A549 (cell line): ENCODE measurements around the gene OTC. TPM values are rescaled to one million over a fixed set of nuclear protein-coding genes. Genes with fewer than 3 reads are reported as not detected.

Experiments used
- ATAC-seq, 2 experiments: fragments of 200-7000 bp in 1 of 2; fragments of >200 bp in 1 of 2; cut with Nextera tagmentation in 1 of 2; cut with Tn5 transposase in 1 of 2; 3 replicates each; pipeline versions ENCODE4 v1.8.0 to v1.9.1; 2018 to 2020; ENCODE audit warnings: mild to moderate bottlenecking in 1 of 2, moderate library complexity in 1 of 2
- CTCF ChIA-PET: fragments of 300-600 bp; sonication (Branson Sonifier 250); formaldehyde crosslinking; extraction: SDS; loops from one replicate; lab custom pipeline; 2021; ENCODE audit warnings: antibody characterized with exemption, inconsistent platforms; lab: Yijun Ruan, JAX
- POLR2A ChIA-PET: fragments of 350-600 bp; formaldehyde crosslinking; extraction: SDS; loops from one replicate; lab custom pipeline; 2021; ENCODE audit warnings: antibody characterized with exemption, inconsistent platforms; lab: Yijun Ruan, JAX
- DNase-seq, 2 experiments: peaks; one replicate each; pipeline versions ENCODE4 v3.0.0 to v3.0.0-alpha.2; 2011 to 2016; ENCODE audit warnings: low read depth in 1 of 2, low spot score in 1 of 2
- FAIRE-seq: peaks from 2 replicates; lab custom pipeline; 2011; peaks lifted over from hg19 to GRCh38; lab: Jason Lieb, UNC
- H3K27ac ChIP-seq, 2 experiments: fragments of >200 bp; sonication (Bioruptor Twin); formaldehyde crosslinking; 3 replicates each; pipeline ENCODE4 v1.5.1; 2016 to 2017
- H3K4me1 ChIP-seq: fragments of >200 bp; sonication (Bioruptor Twin); formaldehyde crosslinking; 3 replicates; pipeline ENCODE4 v1.6.1; 2016
- H3K4me2 ChIP-seq: fragments of >200 bp; sonication (Bioruptor Twin); formaldehyde crosslinking; 3 replicates; pipeline ENCODE4 v1.6.1; 2016
- H3K4me3 ChIP-seq: fragments of >200 bp; sonication (Bioruptor Twin); formaldehyde crosslinking; 3 replicates; pipeline ENCODE4 v1.5.1; 2016
- H3K9me3 ChIP-seq: fragments of >200 bp; sonication (Bioruptor Twin); formaldehyde crosslinking; 3 replicates; pipeline ENCODE4 v1.6.1; 2016
- CHD2 ChIP-seq: fragments of 150-350 bp; IDR thresholded peaks from 2 replicates; pipeline ENCODE4 v1.6.1; 2014; ENCODE audit warnings: low read length; ENCODE audit not compliant: partially characterized antibody
- EHF ChIP-seq: fragments of 250-450 bp; sonication (Bioruptor Pico); IDR thresholded peaks from 2 replicates; pipeline ENCODE4 v1.5.0; 2020; ENCODE audit warnings: mild to moderate bottlenecking
- EP300 ChIP-seq, 2 experiments: fragments of >200 bp; sonication (Bioruptor Twin); formaldehyde crosslinking; IDR thresholded peaks; 2 replicates in 1 of 2; 3 replicates in 1 of 2; pipeline ENCODE4 v1.6.1; 2016 to 2017
- FOSB ChIP-seq: fragments of 250-450 bp; sonication (Bioruptor Pico); IDR thresholded peaks from 2 replicates; pipeline ENCODE4 v1.5.0; 2020; ENCODE audit warnings: mild to moderate bottlenecking, moderate library complexity
- FOSL2 ChIP-seq, 2 experiments: fragments of 450-650 bp in 1 of 2; fragments of >200 bp in 1 of 2; sonication (Bioruptor Twin) in 1 of 2; formaldehyde crosslinking; IDR thresholded peaks; 2 replicates each; pipeline versions ENCODE4 v1.5.0 to v1.6.1; 2016 to 2020; ENCODE audit warnings: mild to moderate bottlenecking in 1 of 2, moderate library complexity in 1 of 2
- GATA3 ChIP-seq: IDR thresholded peaks from 2 replicates; pipeline ENCODE4 v1.6.1; 2012; ENCODE audit warnings: borderline replicate concordance
- HDAC2 ChIP-seq: fragments of 200-600 bp; sonication (generic); IDR thresholded peaks from 2 replicates; pipeline ENCODE4 v1.6.1; 2016
- HMGXB4 ChIP-seq: fragments of 250-450 bp; sonication (Bioruptor Pico); IDR thresholded peaks from 2 replicates; pipeline ENCODE4 v1.5.0; 2021; ENCODE audit warnings: mild to moderate bottlenecking, moderate library complexity, borderline replicate concordance
- HOXB5 ChIP-seq: fragments of 250-450 bp; sonication (Bioruptor Pico); IDR thresholded peaks from 2 replicates; pipeline ENCODE4 v1.5.0; 2020; ENCODE audit warnings: mild to moderate bottlenecking, moderate library complexity
- JUNB ChIP-seq: fragments of >200 bp; sonication (Bioruptor Twin); formaldehyde crosslinking; IDR thresholded peaks from 2 replicates; pipeline ENCODE4 v1.6.1; 2016
- KDM1A ChIP-seq: fragments of 200-600 bp; sonication (generic); IDR thresholded peaks from 2 replicates; pipeline ENCODE4 v1.6.1; 2016; ENCODE audit warnings: low read depth, mild to moderate bottlenecking
- MAFK ChIP-seq: fragments of 450-650 bp; IDR thresholded peaks from 2 replicates; pipeline ENCODE4 v1.6.1; 2014; ENCODE audit not compliant: partially characterized antibody
- MAZ ChIP-seq: fragments of 150-350 bp; IDR thresholded peaks from 2 replicates; pipeline ENCODE4 v1.6.1; 2014; ENCODE audit warnings: antibody characterized with exemption, low read depth, low read length, borderline replicate concordance
- MYC ChIP-seq: IDR thresholded peaks from 2 replicates; pipeline ENCODE4 v1.6.1; 2012; ENCODE audit warnings: mild to moderate bottlenecking, inconsistent platforms, low read length, improper control_type of control experiment, borderline replicate concordance
- NPAS2 ChIP-seq: fragments of 250-450 bp; sonication (Bioruptor Pico); IDR thresholded peaks from 2 replicates; pipeline ENCODE4 v1.8.0; 2022; ENCODE audit warnings: mild to moderate bottlenecking, moderate library complexity, borderline replicate concordance
- POLR2A ChIP-seq: IDR thresholded peaks from 2 replicates; pipeline ENCODE4 v1.6.1; 2012; ENCODE audit warnings: mild to moderate bottlenecking, low read length
- RARB ChIP-seq: fragments of 250-450 bp; sonication (Bioruptor Pico); IDR thresholded peaks from 2 replicates; pipeline ENCODE4 v1.8.0; 2021; ENCODE audit warnings: mild to moderate bottlenecking, moderate library complexity
- TFCP2L1 ChIP-seq: fragments of 250-450 bp; sonication (Bioruptor Pico); IDR thresholded peaks from 2 replicates; pipeline ENCODE4 v1.5.0; 2021; ENCODE audit warnings: mild to moderate bottlenecking
- TP53 ChIP-seq: fragments of 250-450 bp; sonication (Bioruptor Pico); IDR thresholded peaks from 2 replicates; pipeline ENCODE4 v1.5.0; 2021; ENCODE audit warnings: mild to moderate bottlenecking, moderate library complexity
- ZFP36 ChIP-seq: fragments of 450-650 bp; IDR thresholded peaks from 2 replicates; pipeline ENCODE4 v1.6.1; 2014; ENCODE audit warnings: borderline replicate concordance; ENCODE audit not compliant: partially characterized antibody
- ZNF302 ChIP-seq: fragments of 250-450 bp; sonication (Bioruptor Pico); IDR thresholded peaks from 2 replicates; pipeline ENCODE4 v1.9.0; 2021; ENCODE audit warnings: inconsistent platforms, mild to moderate bottlenecking, moderate library complexity
- WGBS: methylation state at CpG from one replicate; pipeline ENCODE4 v1.1.6; 2017; ENCODE audit errors: missing lambda C conversion rate; 5-methylcytosine and 5-hydroxymethylcytosine counted together
- polyA plus RNA-seq, 4 experiments: library from polyadenylated mRNA; depleted of rRNA in 3 of 4; stranded (reverse); fragments of >200 nt; fragmentation: RNase III in 1 of 4; extraction: RNeasy Plus Mini Kit Qiagen cat#74134 plus additional on column Dnase treatment in 1 of 4; gene quantifications; 2 replicates in 3 of 4; 3 replicates in 1 of 4; pipeline ENCODE4 v1.2.3, GENCODE V29; 2011 to 2017

OTC gene
- polyA plus RNA-seq, 2 of the 4 experiments (the other 2 are of a cell fraction), result not detected

GRCh38 chrX:38311743-38312142 lies 40.7 kb upstream of the OTC start:
- FAIRE-seq (no peak), ATAC-seq (no peak; a peak in 1 of 6 replicates)
- CTCF ChIA-PET, result interaction anchor here (1.3 kb wide), 1 partner anchor 15 kb away, joined by 3 read pairs; the partner anchor contains the start of gene RPGR
- Histone ChIP-seq H3K4me3 (no peak overlapping the region), H3K4me1 (peaks cover 15% of the 10 kb centered on the region), H3K4me2 (no peak overlapping the region)
- WGBS, result 82% methylated on average over 2 of the region's 2 CpGs
- TF ChIP-seq MAFK (no peak), NPAS2 (no peak), KDM1A (no peak), HMGXB4 (no peak), TFCP2L1 (CRISPR knock-in tag) (no peak), POLR2A (no peak), CHD2 (no peak), MYC (no peak), ZFP36 (no peak), GATA3 (no peak), FOSB (CRISPR knock-in tag) (no peak)
- TF ChIP-seq, all 56 proteins: peak for 0
- no peak for DNase-seq
- POLR2A ChIA-PET, result interaction anchor here (0.9 kb wide), 1 partner anchor 15 kb away, joined by 4 read pairs; no protein-coding TSS in a partner anchor
- H3K27ac ChIP-seq, result no peak overlapping the region
- no peaks in the 10 kb centered on the region for H3K9me3 ChIP-seq

- 0 out of 6 replicates have a peak overlapping the region, but pooled peaks of 1 of the 2 experiments have one; percentile 26 for H3K27ac ChIP-seq
- peak; percentile 75 to 80 for ATAC-seq
- ChIA-PET POLR2A (interaction anchor here (0.9 kb wide), 1 partner anchor 14 kb away, joined by 4 read pairs; no protein-coding TSS in a partner anchor), CTCF (interaction anchor here (1.3 kb wide), 1 partner anchor 15 kb away, joined by 3 read pairs; the partner anchor contains the start of gene RPGR)
- no peaks in the 10 kb centered on the region for H3K9me3 ChIP-seq
- peak overlapping the region; percentile 29; the same call in 2 of the 3 replicates for H3K4me2 ChIP-seq
- FAIRE-seq, result no peak
- TF ChIP-seq JUNB (no peak; the same call in 1 of the 2 replicates), FOSL2 (IDR thresholded peaks at IDR 0.05) (no peak), FOSL2 (CRISPR knock-in tag; IDR thresholded peaks at IDR 0.05) (peak; percentile 31; the same call in 1 of the 2 replicates)
- 46% methylated on average over 4 of the region's 4 CpGs for WGBS
- no peak overlapping the region for H3K4me3 ChIP-seq
- DNase-seq, result peak in 1 of 2 experiments; percentile 40
- peaks cover 15% of the 10 kb centered on the region for H3K4me1 ChIP-seq
Measured at GRCh38 chrX:38312436-38312835, 40.0 kb upstream of the OTC start.

GRCh38 chrX:38313190-38313589 lies 39.2 kb upstream of the OTC start:
- DNase-seq, result no peak
- Histone ChIP-seq H3K4me1 (peaks cover 15% of the 10 kb centered on the region), H3K27ac (no peak overlapping the region), H3K4me3 (no peak overlapping the region), H3K4me2 (0 out of 3 replicates have a peak overlapping the region, but pooled peaks have one; percentile 29), H3K9me3 (no peaks in the 10 kb centered on the region)
- 71% methylated on average over 4 of the region's 4 CpGs for WGBS
- ATAC-seq, result peak; percentile 41 to 54; a peak in 3 of 6 replicates
- CTCF ChIA-PET, result interaction anchor here (1.3 kb wide), 1 partner anchor 14 kb away, joined by 3 read pairs; the partner anchor contains the start of gene RPGR
- TF ChIP-seq HOXB5 (CRISPR knock-in tag) (no peak), ZNF302 (CRISPR knock-in tag) (no peak), MAZ (no peak), HDAC2 (no peak), TP53 (CRISPR knock-in tag) (no peak), EHF (no peak), RARB (CRISPR knock-in tag) (no peak), EP300 (IDR thresholded peaks at IDR 0.05) (no peak)
- TF ChIP-seq, all 56 proteins: peak for 0
- peak; percentile 61 for FAIRE-seq
- POLR2A ChIA-PET, result no interaction called here
